Measurements from ENCODE around the gene PHGDH. TPM values are rescaled to one million over a fixed set of nuclear protein-coding genes. Genes with fewer than 3 reads are reported as not detected.

Gene PHGDH
- polyA plus RNA-seq, 1 donor (not counting 4 experiments of a cell fraction or from before 2014, with no cell fraction given) = 40.3 TPM

DNA sequence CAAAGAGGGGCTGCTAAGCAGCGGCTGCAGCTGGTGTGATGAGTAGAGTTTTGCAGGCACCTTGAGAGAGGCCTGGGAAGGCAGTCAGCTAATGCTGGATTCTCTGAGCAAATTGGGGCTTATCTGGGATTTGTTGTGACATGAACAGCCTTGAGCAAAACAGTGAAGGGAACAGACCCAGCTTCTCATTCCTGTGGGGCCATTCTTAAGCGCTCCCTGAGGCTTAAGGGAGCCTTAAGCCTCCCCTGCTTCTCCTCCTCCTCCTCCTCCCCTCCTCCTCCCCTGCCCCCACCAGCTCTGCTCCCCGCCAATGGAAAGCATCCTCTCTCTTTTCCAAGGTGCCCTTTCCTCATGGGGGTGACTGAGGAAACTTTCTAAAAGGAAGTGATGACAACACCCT lies 35.7 kb downstream of the PHGDH start:
- no peaks in the 10 kb centered on the region for H3K79me2 ChIP-seq (ENCODE audit: control insufficient read depth, insufficient read depth, low read length)
- H3K4me3 ChIP-seq (ENCODE audit: control insufficient read depth in 2 of 3, extremely low read depth in 1 of 3, insufficient read depth in 2 of 3, low read depth in 1 of 3, low read length in 3 of 3) = no peak overlapping the region
- H3K4me2 ChIP-seq (ENCODE audit: control insufficient read depth, extremely low read depth, insufficient read depth, low read depth, low read length) = peak overlapping the region; percentile 24
- H3K27me3 ChIP-seq (ENCODE audit: control insufficient read depth, extremely low read depth, insufficient read depth, low read length) = peaks cover 4% of the 10 kb centered on the region
- no peaks in the 10 kb centered on the region for H3K9me1 ChIP-seq (ENCODE audit: control insufficient read depth, extremely low read depth, insufficient read depth, low read length)
- H2AFZ ChIP-seq (ENCODE audit: control insufficient read depth, low read length) = no peak overlapping the region
- peaks cover 0 to 5% of the 10 kb centered on the region in 2 experiments for H3K36me3 ChIP-seq (ENCODE audit: control insufficient read depth in 2 of 2, extremely low read depth in 1 of 2, insufficient read depth in 2 of 2, low read length in 2 of 2)
- FAIRE-seq = peak; percentile 91
- H4K20me1 ChIP-seq (ENCODE audit: control insufficient read depth, extremely low read depth, insufficient read depth, low read length) = no peaks in the 10 kb centered on the region
- DNase-seq (ENCODE audit: low read depth, low spot score) = no peak
- no peak overlapping the region for H3K9ac ChIP-seq (ENCODE audit: control insufficient read depth, extremely low read depth, insufficient read depth, low read length)
- TF ChIP-seq EZH2 (IDR thresholded peaks at IDR 0.05; ENCODE audit: low read length) (no peak), CTCF (optimal IDR thresholded peaks at IDR 0.05 in 1 of 3, IDR thresholded peaks at IDR 0.05 in 1 of 3, conservative IDR thresholded peaks at IDR 0.05 in 1 of 3; ENCODE audit: extremely low read depth in 1 of 3, insufficient read depth in 2 of 3, low read length in 3 of 3) (no peak)
- no peaks in the 10 kb centered on the region for H3K9me3 ChIP-seq (ENCODE audit: control insufficient read depth, low read depth, low read length)
- peaks cover 14% of the 10 kb centered on the region for H3K4me1 ChIP-seq (ENCODE audit: control insufficient read depth, extremely low read depth, insufficient read depth, low read length)
- no peak overlapping the region for H3K27ac ChIP-seq (ENCODE audit: control insufficient read depth, insufficient read depth, low read length)
- dilution Hi-C loops (cut with MboI; ENCODE audit: extremely low pct_ligation_motif_present, low sequenced_read_pairs) = no loop called here

- Histone ChIP-seq H4K20me1 (ENCODE audit: control insufficient read depth, extremely low read depth, insufficient read depth, low read length) (no peaks in the 10 kb centered on the region), H3K79me2 (ENCODE audit: control insufficient read depth, insufficient read depth, low read length) (no peaks in the 10 kb centered on the region), H3K9ac (ENCODE audit: control insufficient read depth, extremely low read depth, insufficient read depth, low read length) (no peak overlapping the region), H3K4me2 (ENCODE audit: control insufficient read depth, extremely low read depth, insufficient read depth, low read depth, low read length) (no peak overlapping the region), H3K27ac (ENCODE audit: control insufficient read depth, insufficient read depth, low read length) (no peak overlapping the region), H2AFZ (ENCODE audit: control insufficient read depth, low read length) (no peak overlapping the region), H3K9me1 (ENCODE audit: control insufficient read depth, extremely low read depth, insufficient read depth, low read length) (no peaks in the 10 kb centered on the region), H3K4me1 (ENCODE audit: control insufficient read depth, extremely low read depth, insufficient read depth, low read length) (peaks cover 14% of the 10 kb centered on the region), H3K9me3 (ENCODE audit: control insufficient read depth, low read depth, low read length) (no peaks in the 10 kb centered on the region), H3K27me3 (ENCODE audit: control insufficient read depth, extremely low read depth, insufficient read depth, low read length) (peaks cover 4% of the 10 kb centered on the region), H3K36me3 (ENCODE audit: control insufficient read depth in 2 of 2, extremely low read depth in 1 of 2, insufficient read depth in 2 of 2, low read length in 2 of 2) (peaks cover 0 to 5% of the 10 kb centered on the region in 2 experiments), H3K4me3 (ENCODE audit: control insufficient read depth in 2 of 3, extremely low read depth in 1 of 3, insufficient read depth in 2 of 3, low read depth in 1 of 3, low read length in 3 of 3) (no peak overlapping the region)
- dilution Hi-C loops (cut with MboI; ENCODE audit: extremely low pct_ligation_motif_present, low sequenced_read_pairs) = no loop called here
- FAIRE-seq = no peak
- TF ChIP-seq EZH2 (IDR thresholded peaks at IDR 0.05; ENCODE audit: low read length) (no peak), CTCF (optimal IDR thresholded peaks at IDR 0.05 in 1 of 3, IDR thresholded peaks at IDR 0.05 in 1 of 3, conservative IDR thresholded peaks at IDR 0.05 in 1 of 3; ENCODE audit: extremely low read depth in 1 of 3, insufficient read depth in 2 of 3, low read length in 3 of 3) (no peak)
- no peak for DNase-seq (ENCODE audit: low read depth, low spot score)
Observed at GRCh38 chr1:119748040-119748439, 36.3 kb downstream of the PHGDH start.

Data from keratinocyte (primary cell).